Astrocyte (in vitro differentiated cells and primary cell): Measurements from ENCODE around the gene NOX3. TPM values are rescaled to one million over a fixed set of nuclear protein-coding genes. Genes with fewer than 3 reads are reported as not detected.
"Not testable (repeated sequence)": the region's sequence is repeated elsewhere in the genome, so short reads cannot be mapped to it uniquely, and the experiment has no call there.

Experiments used
- DNase-seq: peaks from one replicate; pipeline ENCODE4 v3.0.0-alpha.2; 2010; ENCODE audit warnings: low read depth
- FAIRE-seq: peaks from 2 replicates; lab custom pipeline; 2011; peaks lifted over from hg19 to GRCh38; lab: Jason Lieb, UNC
- H2AFZ ChIP-seq: 2 replicates; pipeline ENCODE4 v1.6.0; 2012; ENCODE audit warnings: low read depth, low read length, inconsistent platforms
- H3K27ac ChIP-seq: 2 replicates; pipeline ENCODE4 v1.5.1; 2011; ENCODE audit warnings: low read depth, low read length, inconsistent platforms
- H3K27me3 ChIP-seq: 2 replicates; pipeline ENCODE4 v1.6.0; 2011; ENCODE audit warnings: low read length, inconsistent platforms; ENCODE audit not compliant: insufficient read depth
- H3K36me3 ChIP-seq: 2 replicates; pipeline ENCODE4 v1.5.1; 2011; ENCODE audit warnings: low read length, inconsistent platforms; ENCODE audit not compliant: insufficient read depth
- H3K4me1 ChIP-seq: 2 replicates; pipeline ENCODE4 v1.5.1; 2011; ENCODE audit warnings: low read length, inconsistent platforms; ENCODE audit not compliant: insufficient read depth
- H3K4me2 ChIP-seq: 2 replicates; pipeline ENCODE4 v1.6.0; 2012; ENCODE audit warnings: low read length, inconsistent platforms
- H3K4me3 ChIP-seq: 2 replicates; pipeline ENCODE4 v1.5.1; 2011; ENCODE audit warnings: low read depth, mild to moderate bottlenecking, low read length, inconsistent platforms; ENCODE audit not compliant: insufficient read depth
- H3K79me2 ChIP-seq: 2 replicates; pipeline ENCODE4 v1.6.0; 2012; ENCODE audit warnings: mild to moderate bottlenecking, low read length, inconsistent platforms; ENCODE audit not compliant: insufficient read depth
- H3K9ac ChIP-seq: 2 replicates; pipeline ENCODE4 v1.6.0; 2012; ENCODE audit warnings: mild to moderate bottlenecking, low read length, inconsistent platforms
- H3K9me3 ChIP-seq: 2 replicates; pipeline ENCODE4 v1.5.1; 2012; ENCODE audit warnings: low read depth, mild to moderate bottlenecking, low read length, inconsistent platforms; ENCODE audit not compliant: insufficient read depth
- H4K20me1 ChIP-seq: 2 replicates; pipeline ENCODE4 v1.6.0; 2012; ENCODE audit warnings: low read length, inconsistent platforms; ENCODE audit not compliant: insufficient read depth
- H3K27ac Mint-ChIP-seq: one replicate; pipeline ENCODE4 v1.8.0; 2021; ENCODE audit warnings: mild to moderate bottlenecking, mixed read lengths; ENCODE audit not compliant: unreplicated experiment
- H3K27me3 Mint-ChIP-seq: one replicate; pipeline ENCODE4 v1.8.0; 2021; ENCODE audit warnings: low read depth, mixed read lengths; ENCODE audit not compliant: unreplicated experiment
- H3K36me3 Mint-ChIP-seq: one replicate; pipeline ENCODE4 v1.8.0; 2021; ENCODE audit warnings: low read depth, mixed read lengths; ENCODE audit not compliant: unreplicated experiment
- H3K4me1 Mint-ChIP-seq: one replicate; pipeline ENCODE4 v1.8.0; 2021; ENCODE audit warnings: low read depth, mixed read lengths; ENCODE audit not compliant: unreplicated experiment
- H3K4me3 Mint-ChIP-seq: one replicate; pipeline ENCODE4 v1.8.0; 2021; ENCODE audit warnings: mild to moderate bottlenecking, moderate library complexity, mixed read lengths; ENCODE audit not compliant: unreplicated experiment
- H3K9me3 Mint-ChIP-seq: one replicate; pipeline ENCODE4 v1.8.0; 2021; ENCODE audit warnings: mild to moderate bottlenecking, mixed read lengths; ENCODE audit not compliant: unreplicated experiment
- CTCF ChIP-seq: IDR thresholded peaks from 2 replicates; pipeline ENCODE4 v1.5.1; 2011; ENCODE audit warnings: low read depth, mild to moderate bottlenecking, inconsistent platforms, low read length, moderate library complexity; ENCODE audit not compliant: insufficient read depth
- EZH2 ChIP-seq: IDR thresholded peaks from 2 replicates; pipeline ENCODE4 v1.6.1; 2012; ENCODE audit warnings: mild to moderate bottlenecking, low read length, inconsistent platforms; ENCODE audit not compliant: insufficient read depth
- total RNA-seq: library from RNA; stranded (reverse); gene quantifications from 2 replicates; pipeline ENCODE4 v1.2.1, GENCODE V29; 2021

Gene NOX3
- total RNA-seq, 1 donor from 2014 or later: 0.30 TPM

- TF ChIP-seq CTCF: no peak
- no peak overlapping the region for H2AFZ ChIP-seq
- peak overlapping the region; percentile 88 for H3K27ac Mint-ChIP-seq
- no peaks in the 10 kb centered on the region for H3K79me2 ChIP-seq
- no peaks in the 10 kb centered on the region for H3K9me3 ChIP-seq
- peaks cover 26% of the 10 kb centered on the region for H3K4me1 ChIP-seq
- H3K4me2 ChIP-seq: peak overlapping the region; percentile 73
- H3K36me3 ChIP-seq: no peaks in the 10 kb centered on the region
- H3K4me1 Mint-ChIP-seq: peaks cover 33% of the 10 kb centered on the region
- H3K4me3 Mint-ChIP-seq: no peak overlapping the region
- no peaks in the 10 kb centered on the region for H3K27me3 Mint-ChIP-seq
- peaks cover 6% of the 10 kb centered on the region for H3K9me3 Mint-ChIP-seq
- peak overlapping the region; percentile 63 for H3K9ac ChIP-seq
- H3K27ac ChIP-seq: peak overlapping the region; percentile 88
- no peak for DNase-seq
- no peak for FAIRE-seq
- H4K20me1 ChIP-seq: no peaks in the 10 kb centered on the region
- no peaks in the 10 kb centered on the region for H3K27me3 ChIP-seq
- H3K4me3 ChIP-seq: no peak overlapping the region
- H3K36me3 Mint-ChIP-seq: no peaks in the 10 kb centered on the region
Observed at GRCh38 chr6:155493026-155493693, 37.5 kb upstream of the NOX3 start.

- no peak overlapping the region for H3K9ac ChIP-seq
- no peaks in the 10 kb centered on the region for H3K27me3 ChIP-seq
- no peak for DNase-seq
- Mint-ChIP-seq H3K27me3 (no peaks in the 10 kb centered on the region), H3K36me3 (no peaks in the 10 kb centered on the region), H3K4me3 (no peak overlapping the region), H3K27ac (peak overlapping the region; percentile 64), H3K4me1 (peaks cover 32% of the 10 kb centered on the region), H3K9me3 (peaks cover 6% of the 10 kb centered on the region)
- H3K4me2 ChIP-seq: no peak overlapping the region
- H4K20me1 ChIP-seq: no peaks in the 10 kb centered on the region
- H3K9me3 ChIP-seq: no peaks in the 10 kb centered on the region
- H2AFZ ChIP-seq: peak overlapping the region; percentile 35
- peak overlapping the region; percentile 88 for H3K27ac ChIP-seq
- TF ChIP-seq CTCF (no peak), EZH2 (no peak)
- no peaks in the 10 kb centered on the region for H3K36me3 ChIP-seq
- H3K79me2 ChIP-seq: no peaks in the 10 kb centered on the region
- FAIRE-seq: no peak
- no peak overlapping the region for H3K4me3 ChIP-seq
- peaks cover 26% of the 10 kb centered on the region for H3K4me1 ChIP-seq
Observed at GRCh38 chr6:155492061-155492735, 36.6 kb upstream of the NOX3 start.

- Histone ChIP-seq H3K9me3 (no peaks in the 10 kb centered on the region), H3K27me3 (no peaks in the 10 kb centered on the region), H3K9ac (no peak overlapping the region), H3K4me3 (no peak overlapping the region), H4K20me1 (no peaks in the 10 kb centered on the region), H3K79me2 (no peaks in the 10 kb centered on the region), H2AFZ (no peak overlapping the region), H3K4me2 (no peak overlapping the region), H3K4me1 (peaks cover 26% of the 10 kb centered on the region), H3K27ac (no peak overlapping the region), H3K36me3 (no peaks in the 10 kb centered on the region)
- TF ChIP-seq CTCF (no peak), EZH2 (no peak)
- DNase-seq (no peak), FAIRE-seq (no peak)
- H3K27me3 Mint-ChIP-seq: no peaks in the 10 kb centered on the region
- H3K4me1 Mint-ChIP-seq: peaks cover 29% of the 10 kb centered on the region
- H3K27ac Mint-ChIP-seq: no peak overlapping the region
- no peak overlapping the region for H3K4me3 Mint-ChIP-seq
- H3K36me3 Mint-ChIP-seq: no peaks in the 10 kb centered on the region
- peaks cover 6% of the 10 kb centered on the region for H3K9me3 Mint-ChIP-seq
Observed at GRCh38 chr6:155491421-155491820, 35.8 kb upstream of the NOX3 start.

GRCh38 chr6:155488197-155488596, 32.6 kb upstream of the NOX3 start:
- not testable (repeated sequence) for H3K4me1 Mint-ChIP-seq, H3K4me2 ChIP-seq, H3K27ac ChIP-seq, H3K4me3 Mint-ChIP-seq, H3K36me3 Mint-ChIP-seq, H3K27me3 ChIP-seq, H3K27me3 Mint-ChIP-seq, H3K9me3 ChIP-seq, H3K79me2 ChIP-seq, FAIRE-seq, H3K27ac Mint-ChIP-seq, H3K4me3 ChIP-seq, H3K4me1 ChIP-seq, H3K9ac ChIP-seq, H3K9me3 Mint-ChIP-seq, H2AFZ ChIP-seq, H3K36me3 ChIP-seq, H4K20me1 ChIP-seq, DNase-seq
